ENCODE measurements around the gene ETFBKMT. TPM values are rescaled to one million over a fixed set of nuclear protein-coding genes. Genes with fewer than 3 reads are reported as not detected.

ETFBKMT gene
- total RNA-seq, 2 donors from 2014 or later, result 2.0 to 2.4 TPM

GRCh38 chr12:31662176-31662849, 2.8 kb downstream of the ETFBKMT start:
- H3K9me3 ChIP-seq (ENCODE audit: control insufficient read depth, low read length), result peaks cover 23% of the 10 kb centered on the region
- H3K4me1 Mint-ChIP-seq, result peaks cover 5% of the 10 kb centered on the region
- no peaks in the 10 kb centered on the region for H3K27me3 ChIP-seq (ENCODE audit: control insufficient read depth, insufficient read depth, low read length, poor library complexity, severe bottlenecking)
- 89 to 94% methylated on average over 4 to 6 of the region's 6 CpGs for WGBS, 2 experiments (ENCODE audit: insufficient coverage in 1 of 2, insufficient read length in 1 of 2)
- H3K36me3 ChIP-seq (ENCODE audit: control insufficient read depth, insufficient read depth, low read length), result no peaks in the 10 kb centered on the region
- peaks cover 25% of the 10 kb centered on the region for H3K36me3 Mint-ChIP-seq (ENCODE audit: low read depth)
- no peak overlapping the region for H3K4me3 Mint-ChIP-seq
- H3K4me1 ChIP-seq (ENCODE audit: control insufficient read depth, insufficient read depth, low read length), result no peaks in the 10 kb centered on the region
- H3K27ac Mint-ChIP-seq, result no peak overlapping the region
- H3K4me3 ChIP-seq (ENCODE audit: low read length), result no peak overlapping the region
- no peak overlapping the region for H3K9ac ChIP-seq (ENCODE audit: extremely low read depth, low read length, poor library complexity, severe bottlenecking)
- no peak overlapping the region for H3K27ac ChIP-seq (ENCODE audit: low read depth, low read length)
- no peak for DNase-seq
- H3K27me3 Mint-ChIP-seq (ENCODE audit: insufficient read depth), result no peaks in the 10 kb centered on the region
- H3K9me3 Mint-ChIP-seq, result peaks cover 31% of the 10 kb centered on the region
- TF ChIP-seq CTCF (conservative IDR thresholded peaks at IDR 0.05), result no peak

GRCh38 chr12:31663576-31663975, 4.1 kb downstream of the ETFBKMT start:
- H3K4me3 Mint-ChIP-seq, result no peak overlapping the region
- 77 to 80% methylated on average over 4 of the region's 4 CpGs for WGBS, 2 experiments (ENCODE audit: insufficient coverage in 1 of 2, insufficient read length in 1 of 2)
- peaks cover 31% of the 10 kb centered on the region for H3K36me3 Mint-ChIP-seq (ENCODE audit: low read depth)
- H3K27me3 Mint-ChIP-seq (ENCODE audit: insufficient read depth), result no peaks in the 10 kb centered on the region
- no peak overlapping the region for H3K27ac ChIP-seq (ENCODE audit: low read depth, low read length)
- H3K27me3 ChIP-seq (ENCODE audit: control insufficient read depth, insufficient read depth, low read length, poor library complexity, severe bottlenecking), result no peaks in the 10 kb centered on the region
- peaks cover 34% of the 10 kb centered on the region for H3K9me3 ChIP-seq (ENCODE audit: control insufficient read depth, low read length)
- H3K36me3 ChIP-seq (ENCODE audit: control insufficient read depth, insufficient read depth, low read length), result no peaks in the 10 kb centered on the region
- no peaks in the 10 kb centered on the region for H3K4me1 ChIP-seq (ENCODE audit: control insufficient read depth, insufficient read depth, low read length)
- H3K4me3 ChIP-seq (ENCODE audit: low read length), result no peak overlapping the region
- H3K9ac ChIP-seq (ENCODE audit: extremely low read depth, low read length, poor library complexity, severe bottlenecking), result no peak overlapping the region
- no peak overlapping the region for H3K27ac Mint-ChIP-seq
- peaks cover 1% of the 10 kb centered on the region for H3K4me1 Mint-ChIP-seq
- H3K9me3 Mint-ChIP-seq, result peaks cover 43% of the 10 kb centered on the region
- DNase-seq, result no peak
- no peak for TF ChIP-seq CTCF (conservative IDR thresholded peaks at IDR 0.05)

DNA sequence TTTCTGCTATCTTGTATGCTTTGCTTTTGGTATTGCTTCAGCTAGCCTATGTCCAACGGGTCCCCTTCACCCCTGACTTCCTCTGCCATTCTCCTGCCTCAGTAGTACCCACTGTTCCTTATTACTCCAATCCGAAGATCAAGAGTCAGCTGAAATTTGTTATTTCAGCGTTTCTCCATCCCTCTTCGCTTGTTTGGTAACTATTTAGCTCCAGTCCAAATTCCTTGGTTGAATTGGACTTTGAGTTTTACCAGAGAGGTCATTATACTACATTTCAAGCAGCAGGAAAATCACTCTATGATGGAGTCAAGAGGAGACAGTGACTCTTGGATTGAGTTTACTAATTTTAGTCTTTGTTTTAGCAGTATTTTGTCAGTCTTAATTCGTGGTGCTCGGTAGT, 4.5 kb downstream of the ETFBKMT start:
- no peak for TF ChIP-seq CTCF (conservative IDR thresholded peaks at IDR 0.05)
- H3K36me3 ChIP-seq (ENCODE audit: control insufficient read depth, insufficient read depth, low read length), result no peaks in the 10 kb centered on the region
- Mint-ChIP-seq H3K9me3 (peaks cover 48% of the 10 kb centered on the region), H3K36me3 (ENCODE audit: low read depth) (peaks cover 36% of the 10 kb centered on the region), H3K4me3 (no peak overlapping the region), H3K4me1 (no peaks in the 10 kb centered on the region), H3K27me3 (ENCODE audit: insufficient read depth) (no peaks in the 10 kb centered on the region), H3K27ac (no peak overlapping the region)
- DNase-seq, result no peak
- 87 to 94% methylated on average over 3 to 6 of the region's 6 CpGs for WGBS, 2 experiments (ENCODE audit: insufficient coverage in 1 of 2, insufficient read length in 1 of 2)
- H3K9ac ChIP-seq (ENCODE audit: extremely low read depth, low read length, poor library complexity, severe bottlenecking), result no peak overlapping the region
- H3K4me3 ChIP-seq (ENCODE audit: low read length), result no peak overlapping the region
- no peaks in the 10 kb centered on the region for H3K4me1 ChIP-seq (ENCODE audit: control insufficient read depth, insufficient read depth, low read length)
- H3K27me3 ChIP-seq (ENCODE audit: control insufficient read depth, insufficient read depth, low read length, poor library complexity, severe bottlenecking), result no peaks in the 10 kb centered on the region
- no peak overlapping the region for H3K27ac ChIP-seq (ENCODE audit: low read depth, low read length)
- peaks cover 39% of the 10 kb centered on the region for H3K9me3 ChIP-seq (ENCODE audit: control insufficient read depth, low read length)

Measured in endodermal cell (in vitro differentiated cells).